OCI-LY7 (cell line): ENCODE results near the gene NAA25. TPM values are rescaled to one million over a fixed set of nuclear protein-coding genes. Genes with fewer than 3 reads are reported as not detected.

Source experiments
- BruUV-seq: library from RNA; stranded (reverse); fragments of 400-500 nt; replicated peaks from 2 replicates; lab custom pipeline; 2021; lab: Mats Ljungman, UMichigan
- CTCF ChIA-PET: fragments of 300-600 bp; sonication (Branson Sonifier 250); formaldehyde crosslinking; loops from one replicate; lab custom pipeline; 2022; ENCODE audit warnings: antibody characterized with exemption; ENCODE audit not compliant: unreplicated experiment; lab: Charles Lee
- POLR2A ChIA-PET: fragments of 300-600 bp; sonication (Branson Sonifier 250); formaldehyde crosslinking; loops from one replicate; lab custom pipeline; 2022; ENCODE audit warnings: antibody characterized with exemption; lab: Charles Lee
- DNase-seq: peaks from one replicate; pipeline ENCODE4 v3.0.0-alpha.2; 2015; ENCODE audit warnings: low spot score
- H2AFZ ChIP-seq: fragments of 200-600 bp; sonication (generic), shearing (Covaris generic); 2 replicates; pipeline ENCODE4 v1.6.1; 2014; ENCODE audit warnings: mild to moderate bottlenecking, antibody characterized with exemption, low read length, moderate library complexity
- H3K27ac ChIP-seq: fragments of 200-600 bp; sonication (generic); 2 replicates; pipeline ENCODE4 v1.5.1; 2014; ENCODE audit warnings: mixed run types, low read depth, mild to moderate bottlenecking, moderate library complexity, low read length, inconsistent platforms; ENCODE audit not compliant: poor library complexity, severe bottlenecking
- H3K36me3 ChIP-seq: fragments of 200-600 bp; sonication (generic); 2 replicates; pipeline ENCODE4 v1.6.1; 2014; ENCODE audit warnings: mild to moderate bottlenecking, antibody characterized with exemption, low read length, moderate library complexity, mixed read lengths; ENCODE audit not compliant: insufficient read depth
- H3K4me1 ChIP-seq: fragments of 200-600 bp; sonication (generic); 2 replicates; pipeline ENCODE4 v1.5.1; 2014; ENCODE audit warnings: mild to moderate bottlenecking, low read length; ENCODE audit not compliant: insufficient read depth, poor library complexity, severe bottlenecking
- H3K4me2 ChIP-seq: fragments of 200-600 bp; sonication (generic); 2 replicates; pipeline ENCODE4 v1.6.1; 2014; ENCODE audit warnings: mild to moderate bottlenecking, low read length
- H3K4me3 ChIP-seq: fragments of 200-600 bp; sonication (generic); 2 replicates; pipeline ENCODE4 v1.5.1; 2014; ENCODE audit warnings: mild to moderate bottlenecking, low read depth, low read length; ENCODE audit not compliant: poor library complexity, severe bottlenecking
- H3K79me2 ChIP-seq: fragments of 200-600 bp; sonication (generic); 2 replicates; pipeline ENCODE4 v1.6.1; 2016; ENCODE audit warnings: low read depth, mild to moderate bottlenecking, low read length, moderate library complexity, mixed read lengths; ENCODE audit not compliant: insufficient read depth
- H3K9me2 ChIP-seq: fragments of 200-600 bp; sonication (generic); 2 replicates; pipeline ENCODE4 v1.6.1; 2016; ENCODE audit warnings: mild to moderate bottlenecking, low read length, mixed read lengths; ENCODE audit not compliant: insufficient read depth
- H3K9me3 ChIP-seq: fragments of 200-600 bp; sonication (generic); 2 replicates; pipeline ENCODE4 v1.6.1; 2014; ENCODE audit warnings: mild to moderate bottlenecking, mixed run types, low read length, mixed read lengths
- H4K20me1 ChIP-seq: fragments of 200-600 bp; sonication (generic); 2 replicates; pipeline ENCODE4 v1.6.1; 2014; ENCODE audit warnings: mild to moderate bottlenecking, antibody characterized with exemption, low read length, moderate library complexity, mixed read lengths; ENCODE audit not compliant: insufficient read depth
- CTCF ChIP-seq: fragments of 200-600 bp; sonication (generic); conservative IDR thresholded peaks from 2 replicates; pipeline ENCODE4 v1.5.1; 2014; ENCODE audit warnings: mild to moderate bottlenecking, antibody characterized with exemption, low read length, moderate library complexity, mixed read lengths
- EZH2phosphoT487 ChIP-seq: fragments of 200-600 bp; sonication (generic); IDR thresholded peaks from 2 replicates; pipeline ENCODE4 v1.6.1; 2018; ENCODE audit warnings: low read depth, borderline replicate concordance, mild to moderate bottlenecking, mixed run types, antibody characterized with exemption, low read length, moderate library complexity, mixed read lengths
- intact Hi-C: fragments of 100-400 bp; cut with micrococcal nuclease; formaldehyde crosslinking; loops from one replicate; pipeline ENCODE4 v1.10.0; 2022; ENCODE audit not compliant: unreplicated experiment
- total RNA-seq, 2 experiments: library from RNA; depleted of rRNA in 1 of 2; stranded (reverse); fragments of >200 nt in 1 of 2; shearing (Covaris generic) in 1 of 2; gene quantifications; 2 replicates each; pipeline ENCODE4 v1.2.3, GENCODE V29; 2014 to 2022

NAA25 gene
- total RNA-seq, 2 experiments from 2014 or later: 27.4 to 50.3 TPM

GRCh38 chr12:112115259-112116045 is 6.9 kb upstream of the NAA25 start:
- peaks cover 17% of the 10 kb centered on the region for H3K4me1 ChIP-seq
- intact Hi-C loops: no loop called here
- no peak overlapping the region for H3K4me2 ChIP-seq
- no peak overlapping the region for H3K27ac ChIP-seq
- no peaks in the 10 kb centered on the region for H3K36me3 ChIP-seq
- DNase-seq: no peak
- no peaks in the 10 kb centered on the region for H3K79me2 ChIP-seq
- TF ChIP-seq CTCF (no peak), EZH2phosphoT487 (no peak)
- no peak overlapping the region for H2AFZ ChIP-seq
- H4K20me1 ChIP-seq: no peaks in the 10 kb centered on the region
- no peaks in the 10 kb centered on the region for H3K9me3 ChIP-seq
- CTCF ChIA-PET: no interaction called here
- H3K4me3 ChIP-seq: no peak overlapping the region
- POLR2A ChIA-PET: interaction anchor here (1.4 kb wide), 1 partner anchor 9 kb away, joined by 5 read pairs; the partner anchor contains the start of gene TRAFD1
- H3K9me2 ChIP-seq: no peaks in the 10 kb centered on the region
- no TSS peak for BruUV-seq

GRCh38 chr12:112112409-112113133 is 4.0 kb upstream of the NAA25 start:
- H3K27ac ChIP-seq: no peak overlapping the region
- DNase-seq: no peak
- no peak overlapping the region for H2AFZ ChIP-seq
- no peaks in the 10 kb centered on the region for H3K9me3 ChIP-seq
- no peak overlapping the region for H3K4me3 ChIP-seq
- POLR2A ChIA-PET: interaction anchor here (0.6 to 1.1 kb wide), 2 partner anchors 220 to 371 kb away, joined by 3 to 6 read pairs; no protein-coding TSS in a partner anchor
- no TSS peak for BruUV-seq
- 0 out of 2 replicates have a peak, but pooled peaks cover under 1% of the 10 kb centered on the region for H4K20me1 ChIP-seq
- peaks cover 15% of the 10 kb centered on the region for H3K79me2 ChIP-seq
- peaks cover 28% of the 10 kb centered on the region for H3K4me1 ChIP-seq
- TF ChIP-seq EZH2phosphoT487 (no peak), CTCF (no peak)
- H3K9me2 ChIP-seq: no peaks in the 10 kb centered on the region
- intact Hi-C loops: no loop called here
- no peaks in the 10 kb centered on the region for H3K36me3 ChIP-seq
- H3K4me2 ChIP-seq: no peak overlapping the region
- CTCF ChIA-PET: no interaction called here
